Caco-2 (cell line): ENCODE data around the gene MRGPRG. TPM values are rescaled to one million over a fixed set of nuclear protein-coding genes. Genes with fewer than 3 reads are reported as not detected.

ENCODE experiments used
- BruUV-seq: library from RNA; stranded (reverse); fragments of 400-500 nt; replicated peaks from 2 replicates; lab custom pipeline; 2021; lab: Mats Ljungman, UMichigan
- CTCF ChIA-PET: fragments of 300-600 bp; sonication (Branson Sonifier 250); formaldehyde crosslinking; loops from one replicate; lab custom pipeline; 2022; ENCODE audit warnings: antibody characterized with exemption; lab: Charles Lee
- POLR2A ChIA-PET: fragments of 300-600 bp; sonication (Branson Sonifier 250); formaldehyde crosslinking; loops from one replicate; lab custom pipeline; 2022; ENCODE audit warnings: antibody characterized with exemption; lab: Charles Lee
- DNase-seq, 2 experiments: peaks; one replicate each; pipeline versions ENCODE4 v3.0.0 to v3.0.0-alpha.2; 2020 to 2022
- H3K27me3 ChIP-seq: replicated peaks from 2 replicates; pipeline ENCODE4 v1.6.0; 2011; ENCODE audit warnings: low read length; ENCODE audit not compliant: control insufficient read depth, insufficient read depth
- H3K36me3 ChIP-seq: 2 replicates; pipeline ENCODE4 v1.5.1; 2011; ENCODE audit warnings: low read length; ENCODE audit not compliant: control insufficient read depth, insufficient read depth
- H3K4me1 ChIP-seq: fragments of 250-450 bp; sonication (Bioruptor Pico); 2 replicates; pipeline ENCODE4 v1.5.1; 2020; ENCODE audit warnings: mild to moderate bottlenecking
- H3K4me3 ChIP-seq: 2 replicates; pipeline ENCODE4 v1.5.1; 2011; ENCODE audit warnings: low read depth, mild to moderate bottlenecking, control low read depth, low read length
- H3K9me3 ChIP-seq: fragments of 250-450 bp; sonication (Bioruptor Pico); 2 replicates; pipeline ENCODE4 v1.5.1; 2020; ENCODE audit warnings: mild to moderate bottlenecking, moderate library complexity
- H3K27ac Mint-ChIP-seq: one replicate; pipeline ENCODE4 v1.8.0; 2022; ENCODE audit warnings: mixed read lengths; ENCODE audit not compliant: unreplicated experiment
- H3K27me3 Mint-ChIP-seq: one replicate; pipeline ENCODE4 v1.8.0; 2022; ENCODE audit warnings: mixed read lengths; ENCODE audit not compliant: insufficient read depth, unreplicated experiment
- H3K36me3 Mint-ChIP-seq: one replicate; pipeline ENCODE4 v1.8.0; 2022; ENCODE audit warnings: mild to moderate bottlenecking, mixed read lengths; ENCODE audit not compliant: insufficient read depth, unreplicated experiment
- H3K4me1 Mint-ChIP-seq: one replicate; pipeline ENCODE4 v1.8.0; 2022; ENCODE audit warnings: low read depth, mixed read lengths; ENCODE audit not compliant: unreplicated experiment
- H3K4me3 Mint-ChIP-seq: one replicate; pipeline ENCODE4 v1.8.0; 2022; ENCODE audit warnings: mild to moderate bottlenecking, moderate library complexity, mixed read lengths; ENCODE audit not compliant: unreplicated experiment
- H3K9me3 Mint-ChIP-seq: one replicate; pipeline ENCODE4 v1.8.0; 2022; ENCODE audit warnings: mixed read lengths; ENCODE audit not compliant: unreplicated experiment
- intact Hi-C: fragments of 100-400 bp; cut with micrococcal nuclease; formaldehyde crosslinking; loops from one replicate; pipeline ENCODE4 v1.10.0; 2022; ENCODE audit not compliant: unreplicated experiment
- total RNA-seq: library from RNA; stranded (reverse); gene quantifications from 2 replicates; pipeline ENCODE4 v1.2.3, GENCODE V29; 2022
- TF ChIP-seq, protein P1 (sequence below), 2 experiments: fragments of 200-600 bp in 1 of 2; IDR thresholded peaks; 1 replicate in 1 of 2; 2 replicates in 1 of 2; pipeline versions ENCODE4 v1.5.1 to v1.8.0; 2011 to 2022; ENCODE audit warnings: antibody characterized with exemption in 1 of 2, control low read depth in 1 of 2, inconsistent platforms in 1 of 2, low read depth in 1 of 2, low read length in 1 of 2, mild to moderate bottlenecking in 1 of 2, moderate library complexity in 1 of 2; ENCODE audit not compliant: insufficient read depth in 1 of 2, severe bottlenecking in 1 of 2, unreplicated experiment in 1 of 2

Gene MRGPRG
- total RNA-seq, 1 experiment from 2014 or later, result not detected

DNA sequence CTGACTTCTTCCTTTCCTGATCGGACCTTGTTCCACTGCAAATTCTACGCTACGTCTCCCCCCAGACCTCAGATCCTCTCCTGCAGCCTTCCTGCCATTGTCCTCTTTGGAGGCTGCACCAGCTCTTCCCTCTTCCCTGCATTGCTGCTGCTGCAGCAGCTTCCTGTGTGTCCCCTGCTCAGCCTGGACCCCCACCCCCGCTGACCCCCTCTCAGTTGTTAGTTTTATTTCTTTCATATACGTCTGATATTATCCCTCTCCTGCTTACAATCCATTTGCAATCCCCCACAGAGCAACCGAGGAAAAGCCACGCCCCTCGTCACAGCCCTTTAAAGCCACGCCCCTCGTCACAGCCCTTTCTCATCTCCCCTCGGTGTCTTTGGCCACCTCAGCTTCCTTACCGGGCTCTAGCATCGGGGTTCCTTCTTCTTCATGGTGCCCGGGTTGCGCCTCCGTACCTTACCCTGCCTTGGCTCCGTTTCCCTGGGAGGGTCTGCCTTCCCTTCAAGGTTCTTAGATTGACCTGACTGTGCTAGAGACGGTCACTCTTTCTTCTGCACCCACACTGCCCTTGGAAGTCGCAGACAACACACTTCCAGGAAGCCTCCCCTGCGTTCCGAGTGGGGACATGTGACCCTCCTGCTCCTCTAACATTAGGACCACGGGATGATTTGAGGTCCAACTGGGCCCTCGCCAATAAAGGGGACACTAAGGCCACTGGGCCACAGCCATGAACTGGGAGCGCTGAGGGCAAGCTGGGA lies 4.8 kb downstream of the MRGPRG start:
- TF ChIP-seq, protein P1, sequence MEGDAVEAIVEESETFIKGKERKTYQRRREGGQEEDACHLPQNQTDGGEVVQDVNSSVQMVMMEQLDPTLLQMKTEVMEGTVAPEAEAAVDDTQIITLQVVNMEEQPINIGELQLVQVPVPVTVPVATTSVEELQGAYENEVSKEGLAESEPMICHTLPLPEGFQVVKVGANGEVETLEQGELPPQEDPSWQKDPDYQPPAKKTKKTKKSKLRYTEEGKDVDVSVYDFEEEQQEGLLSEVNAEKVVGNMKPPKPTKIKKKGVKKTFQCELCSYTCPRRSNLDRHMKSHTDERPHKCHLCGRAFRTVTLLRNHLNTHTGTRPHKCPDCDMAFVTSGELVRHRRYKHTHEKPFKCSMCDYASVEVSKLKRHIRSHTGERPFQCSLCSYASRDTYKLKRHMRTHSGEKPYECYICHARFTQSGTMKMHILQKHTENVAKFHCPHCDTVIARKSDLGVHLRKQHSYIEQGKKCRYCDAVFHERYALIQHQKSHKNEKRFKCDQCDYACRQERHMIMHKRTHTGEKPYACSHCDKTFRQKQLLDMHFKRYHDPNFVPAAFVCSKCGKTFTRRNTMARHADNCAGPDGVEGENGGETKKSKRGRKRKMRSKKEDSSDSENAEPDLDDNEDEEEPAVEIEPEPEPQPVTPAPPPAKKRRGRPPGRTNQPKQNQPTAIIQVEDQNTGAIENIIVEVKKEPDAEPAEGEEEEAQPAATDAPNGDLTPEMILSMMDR (IDR thresholded peaks at IDR 0.05; ENCODE audit: insufficient read depth in 1 of 2, low read depth in 1 of 2, low read length in 1 of 2, severe bottlenecking in 1 of 2, unreplicated experiment in 1 of 2), result no peak
- no peak overlapping the region for H3K27ac Mint-ChIP-seq
- no peaks in the 10 kb centered on the region for H3K4me1 Mint-ChIP-seq
- peak in 1 of 2 experiments; percentile 25 for DNase-seq
- no peaks in the 10 kb centered on the region for H3K36me3 Mint-ChIP-seq
- peaks cover 34% of the 10 kb centered on the region for H3K27me3 Mint-ChIP-seq
- no TSS peak for BruUV-seq
- no peaks in the 10 kb centered on the region for H3K4me1 ChIP-seq
- no peaks in the 10 kb centered on the region for H3K9me3 Mint-ChIP-seq
- H3K9me3 ChIP-seq, result peaks cover 3% of the 10 kb centered on the region; the same call in 1 of the 2 replicates
- H3K27me3 ChIP-seq, result peaks cover 1% of the 10 kb centered on the region; the same call in 1 of the 2 replicates
- no peak overlapping the region for H3K4me3 ChIP-seq
- CTCF ChIA-PET, result no interaction called here
- H3K36me3 ChIP-seq, result no peaks in the 10 kb centered on the region
- intact Hi-C loops, result no loop called here
- H3K4me3 Mint-ChIP-seq, result no peak overlapping the region
- POLR2A ChIA-PET, result no interaction called here

DNA sequence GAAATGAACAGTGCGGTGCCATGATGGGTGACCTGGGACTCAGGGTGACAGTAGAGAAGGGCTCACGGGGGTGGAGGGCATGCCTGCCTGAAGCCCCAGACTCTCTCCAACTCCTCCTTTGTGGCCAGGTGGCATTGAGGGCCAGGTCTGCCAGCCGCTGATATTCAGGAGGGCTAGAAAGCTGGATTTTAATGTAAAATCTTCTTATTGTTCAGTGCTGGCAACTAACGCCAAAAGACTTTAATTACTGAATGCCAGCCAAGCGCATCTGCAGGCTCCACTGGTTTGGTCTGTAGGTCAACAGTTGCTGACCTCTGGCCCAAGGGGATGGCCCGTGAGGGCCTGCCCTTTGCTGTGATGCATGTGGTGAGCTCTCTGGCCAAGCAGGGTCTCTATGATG lies 10.3 kb downstream of the MRGPRG start:
- BruUV-seq, result no TSS peak
- POLR2A ChIA-PET, result no interaction called here

DNA sequence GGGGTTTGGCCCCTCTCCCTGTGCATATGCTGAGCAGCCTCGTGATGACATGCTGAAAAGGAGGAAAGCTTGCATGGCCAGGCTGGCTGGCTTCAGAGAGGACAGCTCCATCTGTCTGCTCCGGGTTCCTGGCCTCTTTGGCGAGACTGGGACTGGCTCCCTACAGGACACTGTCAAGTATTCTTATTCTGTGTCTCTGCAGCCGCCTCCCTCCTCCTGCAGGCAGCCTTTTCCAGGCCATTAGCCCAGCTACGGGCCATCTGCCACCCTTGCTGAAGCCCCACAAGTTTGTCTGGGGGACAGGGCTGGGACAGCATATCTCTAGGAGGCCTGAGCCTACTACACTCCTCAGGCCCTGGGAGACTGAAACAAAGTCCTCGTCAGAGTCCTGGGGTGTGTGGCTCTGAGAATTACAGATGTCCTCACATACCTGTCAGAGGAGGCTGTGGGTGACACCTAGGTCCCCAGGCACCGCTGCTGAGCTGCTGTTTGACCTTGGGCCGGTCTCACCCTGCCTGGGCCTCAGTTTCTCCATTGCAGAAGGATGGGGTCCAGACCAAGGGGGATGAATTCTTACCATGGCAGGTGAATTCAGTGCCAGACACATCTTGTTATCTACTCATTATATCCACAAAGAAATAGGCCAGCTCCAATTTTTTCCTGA lies 11.0 kb downstream of the MRGPRG start:
- no peak overlapping the region for H3K27ac Mint-ChIP-seq
- intact Hi-C loops, result no loop called here
- DNase-seq, result no peak
- CTCF ChIA-PET, result no interaction called here
- no peak overlapping the region for H3K4me3 Mint-ChIP-seq
- H3K27me3 Mint-ChIP-seq, result peaks cover 6% of the 10 kb centered on the region
- BruUV-seq, result no TSS peak
- H3K4me3 ChIP-seq, result no peak overlapping the region
- no peaks in the 10 kb centered on the region for H3K4me1 ChIP-seq
- H3K9me3 Mint-ChIP-seq, result no peaks in the 10 kb centered on the region
- H3K4me1 Mint-ChIP-seq, result no peaks in the 10 kb centered on the region
- POLR2A ChIA-PET, result no interaction called here
- H3K36me3 ChIP-seq, result no peaks in the 10 kb centered on the region
- H3K27me3 ChIP-seq, result no peaks in the 10 kb centered on the region; the same call in 1 of the 2 replicates
- TF ChIP-seq, protein P1 (IDR thresholded peaks at IDR 0.05; ENCODE audit: insufficient read depth in 1 of 2, low read depth in 1 of 2, low read length in 1 of 2, severe bottlenecking in 1 of 2, unreplicated experiment in 1 of 2), result no peak
- peaks cover 3% of the 10 kb centered on the region; the same call in 1 of the 2 replicates for H3K9me3 ChIP-seq
- H3K36me3 Mint-ChIP-seq, result no peaks in the 10 kb centered on the region

More for the DNA sequence above, 10.3 kb downstream of the MRGPRG start:
- Mint-ChIP-seq H3K27me3 (peaks cover 6% of the 10 kb centered on the region), H3K4me1 (no peaks in the 10 kb centered on the region), H3K9me3 (no peaks in the 10 kb centered on the region), H3K36me3 (no peaks in the 10 kb centered on the region), H3K27ac (no peak overlapping the region), H3K4me3 (no peak overlapping the region)
- TF ChIP-seq, protein P1 (IDR thresholded peaks at IDR 0.05; ENCODE audit: insufficient read depth in 1 of 2, low read depth in 1 of 2, low read length in 1 of 2, severe bottlenecking in 1 of 2, unreplicated experiment in 1 of 2), result no peak
- CTCF ChIA-PET, result no interaction called here
- Histone ChIP-seq H3K27me3 (no peaks in the 10 kb centered on the region; the same call in 1 of the 2 replicates), H3K9me3 (peaks cover 3% of the 10 kb centered on the region; the same call in 1 of the 2 replicates), H3K4me3 (no peak overlapping the region), H3K4me1 (no peaks in the 10 kb centered on the region), H3K36me3 (no peaks in the 10 kb centered on the region)
- intact Hi-C loops, result no loop called here
- no peak for DNase-seq
